Activated CD8-positive, alpha-beta memory T cell treated with anti-CD3 and anti-CD28 coated beads, Interleukin-2, amount 50 U/mL, for 1 hour (primary cell): ENCODE measurements around the gene PRKG1.

Source experiments
- DNase-seq: peaks from one replicate; pipeline ENCODE4 v3.0.0-alpha.2; 2020; ENCODE audit errors: extremely low read depth

PRKG1 gene

DNA sequence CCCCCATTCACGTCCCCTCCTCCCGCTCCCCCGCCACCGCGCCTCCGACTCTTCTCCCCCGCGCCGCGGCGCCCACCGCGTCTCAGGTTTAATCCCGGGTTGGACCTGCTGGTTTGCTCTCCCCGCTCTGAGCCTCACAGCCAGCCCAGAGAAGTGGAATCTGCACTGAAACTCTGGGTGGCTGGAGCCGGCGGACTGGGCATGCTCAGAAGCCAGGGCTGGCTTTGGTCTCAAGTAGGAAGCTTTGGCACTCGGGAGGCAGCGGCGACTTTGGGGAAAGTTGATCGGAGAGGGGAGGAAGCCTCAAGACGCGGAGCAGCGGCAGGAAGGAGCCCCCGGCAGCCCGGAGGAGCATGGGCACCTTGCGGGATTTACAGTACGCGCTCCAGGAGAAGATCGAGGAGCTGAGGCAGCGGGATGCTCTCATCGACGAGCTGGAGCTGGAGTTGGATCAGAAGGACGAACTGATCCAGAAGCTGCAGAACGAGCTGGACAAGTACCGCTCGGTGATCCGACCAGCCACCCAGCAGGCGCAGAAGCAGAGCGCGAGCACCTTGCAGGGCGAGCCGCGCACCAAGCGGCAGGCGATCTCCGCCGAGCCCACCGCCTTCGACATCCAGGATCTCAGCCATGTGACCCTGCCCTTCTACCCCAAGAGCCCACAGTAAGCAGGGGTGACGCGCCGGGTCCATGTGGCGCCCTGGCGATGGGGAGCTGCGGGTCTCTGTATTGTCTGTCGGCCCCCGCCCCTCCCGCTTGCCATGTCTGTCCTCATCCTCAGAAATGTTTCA is at the start of gene PRKG1:
Gene PRKG1, plus strand, starts transcription at position 250 of the 791 bp plus-strand sequence.
- DNase-seq, result no peak

DNA sequence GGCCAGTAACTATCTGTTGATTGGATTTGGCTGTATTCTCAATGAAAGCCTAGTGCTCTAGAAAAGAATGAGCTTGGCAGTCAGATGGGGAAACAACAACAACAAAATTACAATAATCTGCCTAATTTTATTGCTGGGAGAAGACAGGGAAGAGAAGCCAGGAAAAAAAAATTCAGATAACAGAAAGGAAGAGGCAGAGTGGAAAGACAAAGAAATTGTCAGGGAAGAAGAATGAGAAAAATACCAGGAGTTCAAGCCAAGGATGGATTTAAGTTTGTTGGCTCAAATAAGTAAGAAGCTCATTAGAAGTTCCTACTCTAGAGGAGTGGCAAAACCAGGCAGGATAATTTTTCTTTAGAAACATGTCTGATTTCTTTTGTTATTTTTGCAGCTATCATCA is 45.9 kb upstream of the PRKG1 start:
- no peak for DNase-seq

DNA sequence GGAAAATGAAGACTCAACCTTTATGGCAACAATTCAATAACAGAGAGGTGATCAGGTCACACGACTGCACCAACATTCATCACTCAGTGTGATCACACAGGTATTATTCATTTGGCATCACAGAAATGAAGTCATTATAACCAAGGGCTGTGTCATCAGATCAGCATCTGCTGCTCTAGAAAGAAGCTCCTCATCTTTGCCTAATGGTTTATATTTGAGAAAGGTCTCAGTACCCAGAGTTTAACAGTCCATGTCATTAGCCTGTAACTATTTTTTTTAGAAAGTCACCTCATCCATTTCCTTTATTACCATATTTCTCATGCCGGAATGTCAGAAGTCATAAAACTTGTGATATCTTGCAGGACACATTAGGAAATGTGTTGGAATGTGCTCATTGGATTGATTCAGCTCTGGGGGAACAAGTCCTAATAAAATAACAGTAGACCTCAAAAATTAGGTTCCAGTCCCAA is 45.1 kb upstream of the PRKG1 start:
- DNase-seq, result no peak

DNA sequence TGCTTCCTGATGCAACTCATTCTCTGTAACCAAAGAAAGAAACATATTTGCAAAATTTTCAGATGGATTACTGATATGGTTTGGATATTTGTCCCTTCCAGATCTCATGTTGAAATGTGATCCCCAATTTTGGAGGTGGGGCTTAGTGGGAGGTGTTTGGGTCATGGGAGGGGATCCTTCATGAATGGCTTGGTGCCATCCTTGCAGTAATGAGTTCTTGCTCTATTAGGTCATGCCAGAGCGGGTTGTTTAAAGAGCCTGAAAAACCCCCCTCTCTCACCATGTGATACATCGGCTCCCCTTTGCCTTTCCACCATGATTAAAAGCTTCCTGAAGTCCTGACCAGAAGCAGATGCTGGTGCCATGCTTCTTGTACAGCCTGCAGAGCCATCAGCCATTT is 43.8 kb upstream of the PRKG1 start:
- DNase-seq, result no peak

DNA sequence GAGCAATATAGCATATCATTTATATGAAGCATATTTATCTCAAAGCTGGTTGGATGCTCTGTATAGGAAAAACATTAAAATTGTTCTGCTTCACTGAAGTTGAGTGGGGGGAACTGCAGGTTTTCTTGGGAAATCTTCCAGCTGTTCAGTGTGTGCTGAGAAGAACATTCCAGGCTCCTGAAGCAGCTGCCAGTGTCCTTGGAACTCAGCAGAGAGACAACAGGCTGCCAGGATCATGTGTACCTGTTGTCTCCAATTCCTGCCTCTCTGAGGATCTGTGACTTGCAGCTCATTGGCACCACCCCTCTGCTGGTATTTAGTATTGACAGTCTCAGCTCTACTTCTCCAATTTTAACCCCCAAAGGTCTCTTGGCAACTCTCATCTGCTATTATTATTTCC is 42.3 kb upstream of the PRKG1 start:
- DNase-seq, result no peak

DNA sequence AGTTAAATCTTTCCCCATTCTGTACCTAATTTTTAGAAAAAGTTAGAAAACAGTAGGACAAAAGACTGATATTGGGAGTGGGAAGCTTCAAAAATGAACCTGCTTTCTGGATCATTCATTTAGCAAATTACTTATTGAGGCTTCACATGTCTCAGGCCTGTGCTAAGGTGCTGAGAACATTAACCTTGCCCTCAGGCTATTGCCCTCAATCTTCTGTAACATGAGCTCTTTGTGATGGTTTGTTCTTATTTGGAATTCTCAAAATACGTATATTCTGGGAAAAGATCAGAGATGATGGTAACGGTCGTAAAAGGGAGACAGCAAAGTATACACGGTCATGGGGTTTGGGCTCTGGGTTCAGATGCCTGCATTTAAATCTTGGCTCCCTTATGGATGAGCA is 39.5 kb upstream of the PRKG1 start:
- DNase-seq, result no peak

DNA sequence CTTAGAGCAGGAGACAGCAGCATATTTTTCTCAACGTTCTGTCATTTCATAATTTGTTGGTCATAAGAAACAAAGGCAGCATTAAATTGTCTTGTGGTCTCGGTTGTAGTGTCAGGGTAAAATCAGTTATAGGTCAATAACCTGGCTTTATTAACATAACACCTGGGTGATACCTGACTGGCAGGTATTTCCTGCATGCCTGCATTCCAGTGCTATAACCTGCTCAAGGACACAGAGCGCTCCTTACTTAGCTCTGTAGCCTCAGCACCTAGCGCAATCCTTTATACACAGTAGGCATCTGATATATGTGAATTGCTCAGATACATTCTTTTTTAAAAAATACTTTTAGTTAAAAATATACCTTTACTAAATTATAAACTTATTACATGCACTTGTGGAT is 38.9 kb upstream of the PRKG1 start:
- no peak for DNase-seq

DNA sequence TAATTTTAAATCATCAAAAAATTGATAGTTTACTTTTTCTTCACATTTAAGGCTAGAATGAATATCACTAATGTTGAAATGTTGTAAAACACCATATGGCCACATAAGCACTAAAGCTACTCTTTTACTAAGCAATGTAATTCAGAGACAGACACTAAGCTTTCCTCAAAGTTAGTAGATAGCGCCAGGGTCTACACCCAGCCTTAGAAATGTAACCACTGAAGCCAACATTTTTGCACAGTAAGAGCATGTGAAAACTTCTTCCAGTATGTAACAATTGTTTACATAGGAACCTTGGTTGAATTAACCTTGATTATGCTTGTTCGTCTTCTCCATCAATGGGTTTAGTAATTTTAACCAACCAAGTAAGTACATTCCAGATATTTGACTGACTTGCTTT is 28.4 kb upstream of the PRKG1 start:
- no peak for DNase-seq

DNA sequence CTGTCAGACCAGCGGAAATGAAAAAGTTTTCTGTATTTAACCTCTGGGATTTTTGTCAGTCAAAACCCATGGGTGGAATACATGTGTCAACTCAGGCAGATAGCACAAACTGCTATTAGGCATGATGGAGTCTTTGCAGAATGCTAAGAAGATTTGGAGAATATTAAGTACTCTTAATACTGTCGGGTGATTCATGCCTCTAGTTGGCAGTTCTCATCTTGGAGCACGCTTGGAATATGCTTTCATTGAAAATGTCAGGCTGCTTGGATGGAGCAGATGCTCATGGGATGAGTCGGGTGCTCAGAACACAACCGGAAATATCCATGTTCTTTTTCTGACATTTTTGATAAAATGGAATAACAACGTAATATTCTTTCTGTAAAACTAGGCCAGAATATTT is 27.6 kb upstream of the PRKG1 start:
- DNase-seq, result no peak

DNA sequence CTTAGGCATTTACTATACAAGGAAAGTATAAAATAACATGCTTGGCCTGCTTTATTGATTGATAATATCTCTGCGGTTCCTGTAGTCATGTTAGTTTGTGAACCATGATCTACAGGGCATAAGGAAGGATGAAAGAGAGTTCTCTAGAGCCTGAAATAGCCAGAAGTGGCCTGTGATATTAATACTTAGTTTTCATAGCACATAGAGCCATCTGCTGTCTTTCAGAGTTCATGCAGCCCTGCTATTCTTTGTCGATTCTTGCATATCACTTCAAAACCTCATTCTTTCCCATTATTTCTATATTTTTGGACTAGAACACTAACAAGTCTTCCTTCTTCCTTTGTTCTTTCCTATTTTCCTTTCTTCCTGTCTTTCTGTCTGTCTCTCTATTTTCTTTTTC is 26.4 kb upstream of the PRKG1 start:
- DNase-seq, result no peak

DNA sequence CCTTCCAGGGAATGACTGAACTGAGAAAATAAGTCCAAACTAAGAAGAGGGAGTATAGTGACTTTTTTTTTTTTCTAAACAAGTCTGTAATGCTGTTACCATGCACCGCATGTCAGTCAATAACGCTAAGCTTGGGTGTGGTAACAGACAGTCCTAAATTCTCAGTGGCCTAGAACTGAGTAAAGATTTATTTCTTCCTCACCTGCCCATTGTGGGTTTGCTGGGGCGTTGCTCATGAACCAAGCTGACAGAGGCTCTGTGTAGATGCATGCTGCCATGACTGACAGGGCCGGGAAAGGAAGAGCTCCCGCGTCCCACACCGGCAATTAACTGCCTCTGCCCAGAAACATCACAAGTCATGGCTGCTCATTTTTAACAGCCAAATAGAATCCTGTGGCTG is 25.5 kb upstream of the PRKG1 start:
- DNase-seq, result no peak

DNA sequence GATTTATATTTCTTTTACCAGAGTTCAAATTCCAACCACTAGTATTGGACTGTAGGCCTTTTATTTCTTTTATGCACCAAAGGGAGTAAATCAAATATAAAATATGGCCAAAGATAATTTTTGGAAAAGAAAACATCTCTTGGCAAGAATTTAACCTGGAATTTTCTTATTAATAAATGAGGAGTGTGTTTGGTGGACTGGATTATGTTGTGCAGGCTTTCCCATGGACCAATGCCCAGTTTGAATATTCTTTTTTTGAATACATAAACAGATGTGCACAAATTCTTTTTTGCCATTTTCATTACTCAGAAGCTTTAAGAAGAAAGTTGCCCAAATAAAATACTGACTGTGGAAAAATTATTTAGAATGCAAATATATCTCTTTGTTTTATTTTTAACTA is 22.1 kb upstream of the PRKG1 start:
- DNase-seq, result no peak

DNA sequence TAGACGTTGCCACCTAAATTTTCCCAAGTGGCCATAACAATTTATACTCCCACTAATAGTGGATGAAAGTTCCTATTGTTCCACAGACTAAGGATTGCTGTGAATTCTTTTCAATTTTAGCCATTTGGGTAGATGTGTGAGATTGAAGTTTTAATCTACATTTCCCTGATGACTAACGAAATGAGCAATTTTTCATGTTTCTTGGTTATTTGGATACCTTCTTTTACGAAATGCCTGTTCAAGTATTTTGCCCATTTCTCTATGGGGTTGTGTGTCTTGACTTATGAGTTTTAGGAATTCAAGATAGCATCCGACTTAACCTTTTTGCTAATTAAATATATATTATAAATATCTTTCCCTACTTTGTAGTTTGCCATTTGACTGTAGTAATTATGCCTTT is 16.4 kb upstream of the PRKG1 start:
- DNase-seq, result no peak

DNA sequence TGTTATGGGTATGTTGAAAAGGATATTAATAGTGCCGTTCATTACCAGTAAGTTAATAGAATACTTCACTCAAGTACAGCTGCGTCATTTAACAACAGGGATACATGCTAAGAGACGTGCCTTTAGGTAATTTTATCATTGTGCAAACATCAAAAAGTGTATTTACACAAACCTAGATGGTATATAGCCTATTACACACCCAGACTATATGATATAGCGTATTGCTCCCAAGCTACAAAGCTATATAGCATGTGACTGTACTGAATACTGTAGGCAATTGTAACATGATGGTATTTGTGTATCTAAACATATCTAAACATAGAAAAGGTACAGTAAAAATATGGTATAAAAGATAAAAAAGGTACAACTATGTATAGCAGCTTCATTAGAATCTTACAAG is 11.1 kb upstream of the PRKG1 start:
- no peak for DNase-seq

DNA sequence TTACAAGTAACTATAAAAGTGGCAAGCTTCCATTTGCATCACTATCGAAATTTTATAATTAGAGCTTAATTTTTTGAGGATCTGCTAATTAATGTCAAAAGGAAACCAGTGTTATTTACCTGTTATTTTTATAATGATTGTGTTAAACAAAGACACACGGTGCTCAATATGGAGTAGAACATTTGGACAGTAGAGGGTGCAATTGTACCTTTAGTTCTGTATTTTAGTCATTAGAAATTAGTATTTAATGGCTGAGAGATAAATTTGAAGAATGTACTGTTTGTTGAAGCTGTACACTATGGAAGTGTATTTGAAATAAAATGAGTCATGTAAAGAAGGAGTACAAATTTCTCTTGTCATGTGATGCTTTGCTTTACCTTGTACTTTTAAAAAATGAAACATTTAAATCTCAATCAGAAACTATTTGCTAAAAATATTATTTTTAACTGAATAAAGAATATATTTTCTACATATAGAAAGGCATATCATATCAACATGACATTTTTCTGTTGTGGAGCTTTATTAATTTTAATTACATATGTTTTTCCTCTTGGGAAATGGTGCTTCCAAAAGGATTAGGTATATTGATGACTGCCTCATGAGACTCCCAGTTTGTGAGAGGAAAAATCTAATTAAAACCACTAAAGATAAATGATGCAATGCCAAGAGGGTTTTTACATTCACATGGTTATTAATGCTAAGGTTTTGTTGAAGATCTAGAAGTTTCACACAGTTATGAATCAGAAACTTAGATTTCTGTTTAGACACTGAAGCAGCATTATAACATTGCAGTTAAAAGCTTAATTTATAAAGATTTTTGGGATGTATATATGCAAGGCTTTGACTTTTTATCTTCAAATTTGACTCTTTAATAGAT is 10.4 kb upstream of the PRKG1 start:
- DNase-seq, result no peak

DNA sequence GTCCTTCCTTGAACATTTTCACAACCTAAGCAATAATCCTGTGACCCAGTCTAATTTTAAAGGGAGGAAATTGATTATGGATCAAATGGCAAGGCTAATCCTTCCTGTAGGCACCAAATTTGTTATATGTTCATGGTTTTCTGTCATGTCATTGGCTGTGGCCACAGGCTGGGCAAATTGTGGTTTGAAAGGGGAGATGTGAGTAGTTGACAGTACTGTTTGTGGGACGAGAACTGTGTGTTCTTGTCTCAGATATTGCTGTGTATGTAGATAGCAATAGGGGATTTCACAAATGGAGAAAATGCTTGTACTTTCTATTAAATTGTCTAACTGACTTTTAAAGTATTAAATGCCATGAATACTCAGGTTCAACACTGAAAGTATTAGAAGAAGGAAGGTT is 8.1 kb upstream of the PRKG1 start:
- DNase-seq, result no peak

DNA sequence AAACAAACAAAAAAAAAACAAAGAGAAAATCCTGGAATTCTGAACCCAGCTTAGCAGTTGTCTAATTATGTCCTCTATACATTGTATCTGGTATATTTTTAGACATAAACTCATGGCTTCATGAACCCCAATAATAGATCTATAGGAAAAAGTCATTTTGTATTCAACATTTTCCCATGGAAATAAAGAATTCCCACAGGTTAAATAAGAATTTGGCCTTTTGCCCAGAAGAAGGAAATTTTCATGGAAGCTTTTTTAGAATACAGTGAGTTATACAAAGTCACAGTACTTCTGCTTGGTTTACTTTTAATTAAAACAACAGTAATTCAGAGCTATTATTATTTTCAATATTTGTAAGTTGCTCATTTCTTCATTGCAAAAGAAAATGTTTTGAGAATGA is 2.1 kb upstream of the PRKG1 start:
- DNase-seq, result no peak

DNA sequence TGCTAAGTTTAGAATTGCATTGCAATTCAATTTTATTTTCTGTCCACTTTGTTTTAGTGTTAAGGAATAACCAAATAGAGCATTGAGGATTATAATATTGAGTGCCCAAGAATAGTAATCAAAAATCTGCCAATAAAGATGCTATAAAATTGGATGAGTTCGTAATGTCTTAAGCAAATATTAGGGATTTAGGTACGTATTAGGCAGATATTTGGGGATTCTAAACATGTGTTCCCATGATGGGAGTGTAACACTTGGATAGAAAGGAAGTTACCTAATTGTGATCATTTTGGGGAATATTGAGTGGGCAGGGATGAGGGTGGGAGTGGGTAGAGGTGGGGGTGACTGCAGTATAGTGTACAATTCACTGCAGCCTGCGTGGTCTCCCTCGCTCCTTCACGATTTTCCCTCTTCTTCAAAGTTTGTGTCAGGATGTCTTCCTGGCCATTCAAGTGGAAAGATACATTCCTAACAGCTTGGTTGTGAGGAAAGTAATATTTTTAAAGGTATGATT is 1.3 kb upstream of the PRKG1 start:
- no peak for DNase-seq

DNA sequence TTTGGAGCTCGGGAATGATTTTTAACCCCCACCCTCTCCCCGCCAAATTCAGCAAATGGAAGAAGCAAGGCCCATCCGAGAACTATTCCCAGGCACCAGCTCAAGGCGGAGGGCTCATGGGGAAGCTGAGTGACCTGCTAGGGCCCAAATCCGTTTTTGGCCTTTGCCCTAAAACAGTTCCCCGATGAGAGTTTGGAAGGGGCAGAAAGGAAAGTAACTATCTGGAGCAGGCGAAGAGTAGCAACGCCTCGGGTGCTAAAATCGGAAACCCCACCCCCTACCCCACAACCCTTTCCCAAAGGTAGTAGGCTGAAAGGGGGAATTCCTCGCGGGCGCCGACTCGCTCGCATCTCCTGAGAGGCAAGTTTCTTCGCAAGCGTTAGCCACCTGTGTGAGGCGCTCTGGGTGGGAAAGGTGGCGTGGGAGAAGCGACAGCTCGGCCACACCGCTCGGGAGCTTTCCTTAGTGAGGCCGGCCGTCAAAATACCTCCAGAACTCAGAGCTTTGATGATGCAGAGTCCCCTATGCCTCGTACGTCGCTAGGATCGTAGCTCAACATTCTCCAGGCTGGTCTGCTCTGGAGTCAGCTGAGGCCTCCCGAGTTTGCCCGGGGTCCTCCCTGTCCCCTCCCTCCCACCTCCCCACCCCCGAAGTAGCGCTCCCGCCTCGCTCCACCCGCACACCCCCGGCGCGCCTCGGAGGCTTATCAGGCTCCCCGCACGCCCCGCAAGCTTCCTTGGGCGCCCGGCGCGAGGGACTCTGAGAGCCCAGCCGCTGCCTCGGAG is 642 bp upstream of the PRKG1 start:
- no peak for DNase-seq

DNA sequence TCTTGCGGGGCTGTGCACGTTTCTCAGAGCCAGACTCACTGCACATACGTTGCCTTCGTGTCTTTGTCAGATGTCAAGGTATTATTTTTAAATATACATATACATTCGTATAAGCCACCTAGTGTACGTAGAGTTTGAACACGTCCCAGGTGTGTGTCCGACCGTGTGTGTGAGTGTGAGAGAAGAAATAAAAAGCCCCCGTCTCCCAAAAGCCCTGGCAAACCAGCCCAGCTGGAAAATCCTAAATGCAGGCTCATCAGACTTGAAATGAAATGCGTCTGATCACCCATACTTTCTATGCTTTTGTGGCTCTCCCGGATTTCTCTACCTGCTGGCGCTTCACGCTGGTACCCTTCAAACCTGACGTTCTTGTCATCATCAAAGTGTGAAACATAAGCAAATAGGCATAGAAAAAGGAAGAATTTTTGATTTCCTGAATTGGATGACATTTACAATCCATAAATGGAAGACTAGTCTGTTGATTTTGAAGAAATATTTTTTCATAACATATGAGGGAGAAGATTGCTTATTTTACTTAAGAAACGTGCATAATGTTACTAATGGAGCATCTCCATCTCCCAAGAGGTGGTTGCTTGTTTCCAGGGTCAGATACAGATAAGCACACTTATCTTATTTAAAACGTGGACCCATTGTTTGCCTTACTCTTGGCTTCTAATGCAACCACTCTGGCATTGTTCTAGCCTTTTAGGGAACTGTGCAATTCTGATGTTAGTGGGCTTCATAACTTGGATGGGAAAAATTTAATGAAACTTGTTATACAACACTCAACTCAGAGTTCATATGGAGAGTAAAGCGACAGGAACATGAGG is 971 bp downstream of the PRKG1 start:
- no peak for DNase-seq

DNA sequence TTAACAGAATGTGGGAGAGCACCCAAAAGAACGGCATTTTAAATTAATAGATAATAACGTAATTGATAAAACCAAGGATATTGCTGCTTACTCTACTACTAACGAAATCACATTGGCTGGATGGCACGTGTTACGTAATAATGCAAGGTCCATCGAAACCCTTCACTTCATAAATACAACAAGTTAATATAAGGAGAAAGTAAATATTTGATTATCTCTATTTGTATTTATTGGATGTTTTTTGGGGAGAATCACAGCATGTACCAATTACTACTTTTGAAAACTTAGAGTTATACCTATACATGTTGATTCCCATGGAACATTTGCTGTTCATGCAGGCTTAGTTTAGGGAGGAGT is 1.6 kb downstream of the PRKG1 start:
- DNase-seq, result no peak
